SHP77 treated with DMSO at 0.1 percent for 48 hours (cell line): ENCODE measurements around the gene COQ9.
A peak's percentile ranks its signal among the peaks of the same experiment; 100 is the strongest.
"Not testable (repeated sequence)": the region's sequence is repeated elsewhere in the genome, so short reads cannot be mapped to it uniquely, and the experiment has no call there.

ENCODE experiments used
- DNase-seq: peaks from one replicate; lab custom pipeline; 2025; lab: John Stamatoyannopoulos, UW

COQ9 gene

GRCh38 chr16:57447186-57447962, at the start of gene COQ9, which contains the start of gene CIAPIN1:
Gene COQ9 (plus strand): TSS chr16:57447479. CDS start chr16:57447506, 27 bp downstream.
Gene CIAPIN1 (minus strand): TSS chr16:57447385. CDS start chr16:57440928, 6,457 bp downstream.
- DNase-seq = peak; percentile 50

- DNase-seq = not testable (repeated sequence)
Observed at GRCh38 chr16:57397493-57397892, 49.8 kb upstream of the COQ9 start.

- no peak for DNase-seq
Observed at GRCh38 chr16:57401943-57402640, 45.2 kb upstream of the COQ9 start.

GRCh38 chr16:57403965-57404817, 43.1 kb upstream of the COQ9 start, which contains the start of gene CCL17:
Gene CCL17 (plus strand): TSS chr16:57404767. CDS start chr16:57413933, 9,166 bp downstream.
- no peak for DNase-seq

- DNase-seq = no peak
Observed at GRCh38 chr16:57405097-57405496, 42.2 kb upstream of the COQ9 start.

GRCh38 chr16:57406881-57407280, 40.4 kb upstream of the COQ9 start:
- DNase-seq = no peak

- DNase-seq = no peak
Observed at GRCh38 chr16:57407521-57408353, 39.5 kb upstream of the COQ9 start.

- no peak for DNase-seq
Observed at GRCh38 chr16:57409065-57409464, 38.2 kb upstream of the COQ9 start.

GRCh38 chr16:57409870-57410587, 37.2 kb upstream of the COQ9 start:
- no peak for DNase-seq

GRCh38 chr16:57411362-57411976, 35.8 kb upstream of the COQ9 start:
- no peak for DNase-seq

- DNase-seq = no peak
Observed at GRCh38 chr16:57412584-57412983, 34.7 kb upstream of the COQ9 start.

GRCh38 chr16:57413301-57413730, 34.0 kb upstream of the COQ9 start:
- DNase-seq = no peak

- no peak for DNase-seq
Observed at GRCh38 chr16:57413733-57414132, 33.5 kb upstream of the COQ9 start.

- no peak for DNase-seq
Observed at GRCh38 chr16:57416084-57416483, 31.2 kb upstream of the COQ9 start.

- no peak for DNase-seq
Observed at GRCh38 chr16:57419506-57419905, 27.8 kb upstream of the COQ9 start.

GRCh38 chr16:57422026-57422944, 25.0 kb upstream of the COQ9 start:
- DNase-seq = peak; percentile 67

- DNase-seq = no peak
Observed at GRCh38 chr16:57423152-57423551, 24.1 kb upstream of the COQ9 start.

- no peak for DNase-seq
Observed at GRCh38 chr16:57424583-57424982, 22.7 kb upstream of the COQ9 start.

- no peak for DNase-seq
Observed at GRCh38 chr16:57426356-57426755, 20.9 kb upstream of the COQ9 start.
